ENCODE data around the gene ITGA3. TPM values are rescaled to one million over a fixed set of nuclear protein-coding genes. Genes with fewer than 3 reads are reported as not detected.
A peak's percentile ranks its signal among the peaks of the same experiment; 100 is the strongest.

ITGA3 gene
- total RNA-seq, 1 donor from 2014 or later: 212 TPM

DNA sequence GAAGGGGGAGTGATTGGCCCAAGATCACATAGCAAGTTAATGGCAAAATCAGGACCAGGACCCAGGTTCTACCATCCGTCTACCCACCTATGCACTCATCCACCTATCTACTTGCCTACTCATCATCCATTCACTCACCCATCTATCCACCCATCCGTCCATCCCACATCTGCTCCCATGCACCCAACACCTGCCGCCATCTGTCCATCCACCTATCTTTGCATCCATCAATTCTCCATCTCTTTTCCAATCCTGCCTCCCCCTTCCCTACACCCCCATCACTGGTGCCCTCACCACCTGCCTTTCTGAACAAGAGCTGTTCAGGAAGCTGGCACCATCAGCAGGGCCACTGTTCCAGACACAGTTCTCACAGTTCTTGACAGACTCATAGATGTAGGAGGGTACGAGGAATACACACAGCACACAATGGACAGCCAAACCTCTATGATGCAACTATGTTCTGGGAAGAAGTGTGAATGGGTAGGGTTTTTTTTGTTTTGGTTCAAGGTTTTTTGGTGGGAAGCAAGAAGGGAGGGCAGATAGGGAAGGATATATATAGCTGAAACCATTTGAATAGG is 69.6 kb downstream of the ITGA3 start:
- no peaks in the 10 kb centered on the region for H3K9me3 ChIP-seq
- no peak overlapping the region for H3K27ac ChIP-seq
- ATAC-seq (no peak), DNase-seq (no peak)
- peaks cover 5% of the 10 kb centered on the region for H3K27me3 ChIP-seq
- no peaks in the 10 kb centered on the region for H3K36me3 ChIP-seq
- TF ChIP-seq, protein P1, sequence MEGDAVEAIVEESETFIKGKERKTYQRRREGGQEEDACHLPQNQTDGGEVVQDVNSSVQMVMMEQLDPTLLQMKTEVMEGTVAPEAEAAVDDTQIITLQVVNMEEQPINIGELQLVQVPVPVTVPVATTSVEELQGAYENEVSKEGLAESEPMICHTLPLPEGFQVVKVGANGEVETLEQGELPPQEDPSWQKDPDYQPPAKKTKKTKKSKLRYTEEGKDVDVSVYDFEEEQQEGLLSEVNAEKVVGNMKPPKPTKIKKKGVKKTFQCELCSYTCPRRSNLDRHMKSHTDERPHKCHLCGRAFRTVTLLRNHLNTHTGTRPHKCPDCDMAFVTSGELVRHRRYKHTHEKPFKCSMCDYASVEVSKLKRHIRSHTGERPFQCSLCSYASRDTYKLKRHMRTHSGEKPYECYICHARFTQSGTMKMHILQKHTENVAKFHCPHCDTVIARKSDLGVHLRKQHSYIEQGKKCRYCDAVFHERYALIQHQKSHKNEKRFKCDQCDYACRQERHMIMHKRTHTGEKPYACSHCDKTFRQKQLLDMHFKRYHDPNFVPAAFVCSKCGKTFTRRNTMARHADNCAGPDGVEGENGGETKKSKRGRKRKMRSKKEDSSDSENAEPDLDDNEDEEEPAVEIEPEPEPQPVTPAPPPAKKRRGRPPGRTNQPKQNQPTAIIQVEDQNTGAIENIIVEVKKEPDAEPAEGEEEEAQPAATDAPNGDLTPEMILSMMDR (IDR thresholded peaks at IDR 0.05): no peak
- H3K4me1 ChIP-seq: peaks cover 28% of the 10 kb centered on the region
- no peak overlapping the region for H3K4me3 ChIP-seq
- intact Hi-C loops (cut with DNase I): no loop called here

DNA sequence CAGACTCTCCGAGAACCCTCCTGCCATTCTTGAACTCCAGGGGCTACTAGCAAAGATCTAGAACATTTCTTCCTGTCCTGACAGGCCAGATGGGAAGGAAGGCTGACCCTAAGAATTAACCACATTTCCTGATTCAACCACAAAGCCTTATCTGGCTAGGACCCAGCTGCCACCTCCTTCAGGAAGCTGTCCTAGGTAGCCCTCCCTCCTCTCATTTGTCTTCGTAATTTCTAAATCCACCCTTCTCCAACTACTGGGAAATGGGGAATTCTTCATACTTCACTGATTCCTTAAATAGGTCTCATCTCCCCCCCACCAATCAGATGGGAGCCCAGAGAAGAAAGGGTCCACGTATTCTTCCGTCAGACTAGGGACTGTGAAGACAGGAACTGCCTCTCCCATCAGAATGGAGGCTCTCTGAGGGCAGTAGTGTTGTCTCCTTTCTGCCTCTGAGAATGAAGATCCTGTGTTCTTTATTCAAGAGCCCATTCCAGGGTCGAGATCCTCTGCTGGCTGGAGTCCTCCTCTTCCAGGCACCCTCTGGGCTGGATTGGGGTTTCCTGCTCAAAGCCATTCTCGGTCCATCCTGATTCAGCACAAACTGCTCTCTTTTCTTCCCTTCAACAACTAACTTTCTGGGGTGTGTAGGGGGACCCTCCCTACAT is 71.9 kb downstream of the ITGA3 start:
- peaks cover 5% of the 10 kb centered on the region for H3K27me3 ChIP-seq
- H3K4me1 ChIP-seq: peaks cover 28% of the 10 kb centered on the region
- H3K9me3 ChIP-seq: no peaks in the 10 kb centered on the region
- H3K27ac ChIP-seq: no peak overlapping the region
- TF ChIP-seq, protein P1 (IDR thresholded peaks at IDR 0.05): no peak
- H3K4me3 ChIP-seq: no peak overlapping the region
- intact Hi-C loops (cut with DNase I): no loop called here
- DNase-seq: no peak
- ATAC-seq: no peak
- no peaks in the 10 kb centered on the region for H3K36me3 ChIP-seq

DNA sequence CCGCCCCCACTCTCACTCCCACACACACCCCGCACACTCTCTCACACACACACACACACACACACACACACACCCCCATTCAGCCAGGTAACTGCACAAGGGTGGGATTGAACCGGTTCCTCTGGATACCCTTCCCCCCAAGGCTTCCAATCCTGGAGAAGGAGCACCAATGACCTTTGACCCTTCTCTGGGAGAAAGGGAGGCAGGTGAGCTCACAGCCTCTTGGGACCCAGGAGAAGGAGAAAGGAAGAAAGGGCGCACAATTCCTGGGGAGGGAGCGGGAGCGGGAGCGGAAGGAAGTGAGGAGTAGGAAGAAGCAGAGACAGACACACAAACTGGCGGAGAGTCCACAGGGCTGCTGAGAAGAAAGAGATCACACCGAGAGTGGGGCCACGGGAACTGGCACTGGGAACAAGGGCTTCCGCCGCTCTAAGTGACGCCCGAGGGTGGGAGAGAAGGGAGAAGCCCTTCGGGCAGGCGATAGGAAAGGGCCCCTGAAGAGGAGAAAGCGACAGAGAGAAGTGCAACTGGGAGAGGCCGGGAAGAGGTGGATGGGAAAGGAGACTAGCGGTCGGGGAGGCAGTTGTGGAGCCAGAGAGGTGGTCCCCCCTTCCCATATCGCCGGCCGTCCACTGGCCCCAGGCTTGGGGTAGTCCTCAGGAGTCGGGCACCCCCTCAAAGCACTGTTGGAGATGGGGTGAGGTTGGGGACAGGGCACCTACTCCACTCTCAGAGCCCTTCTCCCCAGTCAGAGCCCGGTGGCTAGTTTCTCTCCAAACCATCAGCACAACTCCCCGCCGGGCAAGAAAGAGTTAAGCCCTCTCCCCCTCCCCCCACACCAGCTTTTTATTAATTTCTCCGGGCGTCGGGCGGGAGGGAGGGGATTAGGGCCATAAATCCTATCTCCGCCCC is 72.8 kb downstream of the ITGA3 start:
- Histone ChIP-seq H3K27ac (peak overlapping the region; percentile 36), H3K27me3 (peaks cover 5% of the 10 kb centered on the region), H3K36me3 (no peaks in the 10 kb centered on the region), H3K4me1 (peaks cover 22% of the 10 kb centered on the region), H3K4me3 (peak overlapping the region; percentile 37), H3K9me3 (no peaks in the 10 kb centered on the region)
- intact Hi-C loops (cut with DNase I): no loop called here
- TF ChIP-seq, protein P1 (IDR thresholded peaks at IDR 0.05): no peak
- ATAC-seq: peak; percentile 12
- peak; percentile 58 for DNase-seq

DNA sequence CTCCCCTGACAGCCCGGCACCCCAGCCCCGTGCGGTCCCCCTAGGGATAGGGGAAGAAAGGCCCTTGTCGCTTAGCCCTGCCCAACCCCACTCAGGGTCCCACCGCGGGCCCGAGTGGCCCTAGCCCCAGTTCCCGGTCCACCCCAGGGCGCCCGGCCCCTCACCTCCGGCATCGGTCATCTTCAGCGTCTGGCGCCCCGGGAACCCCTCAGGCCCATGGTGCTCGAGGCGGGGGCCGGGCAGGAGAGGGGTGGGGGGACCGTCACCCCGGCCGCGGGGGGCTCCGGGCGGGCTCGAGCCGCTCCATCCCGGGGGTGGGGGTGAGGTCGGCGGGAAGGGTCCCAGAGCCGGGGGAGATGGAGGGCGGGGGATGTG is 73.4 kb downstream of the ITGA3 start:
- Histone ChIP-seq H3K4me1 (peaks cover 18% of the 10 kb centered on the region), H3K27ac (peak overlapping the region; percentile 36), H3K27me3 (peaks cover 5% of the 10 kb centered on the region), H3K9me3 (no peaks in the 10 kb centered on the region), H3K4me3 (peak overlapping the region; percentile 37), H3K36me3 (peaks cover under 1% of the 10 kb centered on the region)
- ATAC-seq (peak; percentile 1), DNase-seq (peak; percentile 68)
- intact Hi-C loops (cut with DNase I): no loop called here
- TF ChIP-seq, protein P1 (IDR thresholded peaks at IDR 0.05): no peak

DNA sequence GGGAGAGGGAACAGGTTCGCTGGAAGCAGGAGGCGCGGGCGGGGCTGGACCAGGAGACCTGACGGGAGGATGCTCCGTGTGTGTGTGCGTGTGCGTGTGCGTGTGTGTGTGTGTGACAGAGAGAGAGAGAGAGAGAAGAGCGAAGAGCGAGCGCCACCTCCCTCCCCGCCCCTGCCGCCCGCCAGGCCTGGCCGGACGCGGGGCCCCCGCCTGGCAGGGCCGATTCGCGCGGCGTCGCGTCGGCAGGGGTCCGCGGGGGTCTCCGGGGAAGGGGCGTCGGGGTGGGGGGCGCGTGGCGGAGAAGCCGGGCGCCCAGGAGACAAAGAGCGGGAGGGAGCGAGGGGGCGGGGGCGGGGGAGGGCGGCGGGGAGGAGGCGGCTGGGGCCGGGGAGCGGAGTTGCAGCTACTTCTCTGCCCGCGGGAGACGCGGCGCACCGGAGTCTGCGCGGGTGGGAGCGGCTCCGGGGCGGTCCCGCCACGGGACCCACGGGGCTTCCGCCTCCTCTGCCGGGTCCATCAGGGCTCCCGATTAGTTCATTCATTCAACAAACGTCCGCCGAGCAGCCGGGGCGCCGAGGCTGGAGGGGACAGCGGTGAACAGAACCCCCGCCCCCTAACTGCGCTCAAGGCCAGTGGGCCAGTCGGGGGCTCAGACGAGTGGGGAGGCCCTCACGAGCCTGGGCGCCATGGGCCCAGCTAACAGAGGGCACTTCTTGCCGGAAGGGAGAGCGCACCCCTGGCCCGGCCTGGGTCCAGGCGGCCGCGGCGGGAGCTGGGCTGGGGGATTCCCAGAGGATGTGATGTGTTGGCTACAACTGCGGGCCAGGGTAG is 74.0 kb downstream of the ITGA3 start, which contains the start of gene SAMD14:
Gene SAMD14, minus strand, starts transcription at position 433 of the 831 bp plus-strand sequence. CDS start 5,201 bp downstream, outside the sequence.
- Histone ChIP-seq H3K36me3 (peaks cover 6% of the 10 kb centered on the region), H3K4me3 (peak within 1 kb of the TSS; percentile 37), H3K9me3 (no peaks in the 10 kb centered on the region), H3K27ac (peak within 1 kb of the TSS; percentile 36), H3K4me1 (peaks cover 18% of the 10 kb centered on the region), H3K27me3 (peaks cover 5% of the 10 kb centered on the region)
- ATAC-seq: peak; percentile 55
- TF ChIP-seq, protein P1 (IDR thresholded peaks at IDR 0.05): no peak
- peak; percentile 69 for DNase-seq
- intact Hi-C loops (cut with DNase I): no loop called here
